Neural cell (in vitro differentiated cells): ENCODE results near the gene DAP. TPM values are rescaled to one million over a fixed set of nuclear protein-coding genes. Genes with fewer than 3 reads are reported as not detected.

Source experiments
- H2AFZ ChIP-seq: fragments of 200-600, 300-800 bp; sonication (generic), shearing (Covaris generic); 2 replicates; pipeline ENCODE4 v1.6.0; 2014; ENCODE audit warnings: low read depth, mild to moderate bottlenecking, antibody characterized with exemption, low read length, moderate library complexity
- H3F3A ChIP-seq: fragments of 200-600 bp; shearing (Covaris generic); 2 replicates; pipeline ENCODE4 v1.6.1; 2016; ENCODE audit warnings: mild to moderate bottlenecking, moderate library complexity, mixed read lengths, antibody characterized with exemption, low read length; ENCODE audit not compliant: insufficient read depth, poor library complexity, severe bottlenecking
- H3K27ac ChIP-seq: fragments of 200-600, 300-800 bp; sonication (generic), shearing (Covaris generic); 2 replicates; pipeline ENCODE4 v1.5.1; 2014; ENCODE audit warnings: mild to moderate bottlenecking, low read length, moderate library complexity
- H3K27me3 ChIP-seq: fragments of 300-800, 200-600 bp; sonication (generic), shearing (Covaris generic); 2 replicates; pipeline ENCODE4 v1.6.0; 2014; ENCODE audit warnings: mild to moderate bottlenecking, low read depth, low read length, moderate library complexity; ENCODE audit not compliant: insufficient read depth
- H3K36me3 ChIP-seq: fragments of 300-800, 200-600 bp; sonication (generic), shearing (Covaris generic); 2 replicates; pipeline ENCODE4 v1.5.1; 2014; ENCODE audit warnings: mild to moderate bottlenecking, antibody characterized with exemption, low read length, moderate library complexity; ENCODE audit not compliant: insufficient read depth
- H3K4me2 ChIP-seq: fragments of 300-800, 200-600 bp; sonication (generic), shearing (Covaris generic); 2 replicates; pipeline ENCODE4 v1.6.0; 2014; ENCODE audit warnings: mild to moderate bottlenecking, low read length
- H3K4me3 ChIP-seq: fragments of 300-800, 200-600 bp; sonication (generic), shearing (Covaris generic); 2 replicates; pipeline ENCODE4 v1.5.1; 2014; ENCODE audit warnings: mild to moderate bottlenecking, low read length, moderate library complexity
- H3K79me2 ChIP-seq: fragments of 200-600 bp; shearing (Covaris generic); replicated peaks from 2 replicates; pipeline ENCODE4 v1.6.0; 2014; ENCODE audit warnings: mild to moderate bottlenecking, low read length, moderate library complexity; ENCODE audit not compliant: insufficient read depth
- H3K9ac ChIP-seq: fragments of 300-800, 200-600 bp; sonication (generic), shearing (Covaris generic); 2 replicates; pipeline ENCODE4 v1.6.1; 2016; ENCODE audit warnings: mild to moderate bottlenecking, low read length, mixed read lengths
- H3K9me2 ChIP-seq: fragments of 200-600 bp; shearing (Covaris generic); 2 replicates; pipeline ENCODE4 v1.6.1; 2016; ENCODE audit warnings: mild to moderate bottlenecking, low read length, mixed read lengths; ENCODE audit not compliant: insufficient read depth
- H3K9me3 ChIP-seq: fragments of 200-600, 300-800 bp; sonication (generic), shearing (Covaris generic); 2 replicates; pipeline ENCODE4 v1.6.1; 2016; ENCODE audit warnings: mild to moderate bottlenecking, mixed run types, low read length, moderate library complexity, mixed read lengths
- H4K20me1 ChIP-seq: fragments of 200-600 bp; shearing (Covaris generic); 2 replicates; pipeline ENCODE4 v1.6.1; 2016; ENCODE audit warnings: mild to moderate bottlenecking, mixed run types; ENCODE audit not compliant: insufficient read depth
- EP300 ChIP-seq: fragments of 450-650 bp; conservative IDR thresholded peaks from 2 replicates; pipeline ENCODE4 v1.6.1; 2014; ENCODE audit warnings: antibody characterized with exemption, mild to moderate bottlenecking, moderate library complexity; ENCODE audit not compliant: poor library complexity, severe bottlenecking
- EZH2 ChIP-seq: fragments of 200-600, 300-800 bp; shearing (Covaris generic), sonication (generic); IDR thresholded peaks from 2 replicates; pipeline ENCODE4 v1.6.1; 2014; ENCODE audit warnings: antibody characterized with exemption, low read length, borderline replicate concordance, mild to moderate bottlenecking; ENCODE audit not compliant: insufficient read depth, poor library complexity, severe bottlenecking
- MXI1 ChIP-seq: fragments of 450-650 bp; conservative IDR thresholded peaks from 2 replicates; pipeline ENCODE4 v1.6.1; 2014; ENCODE audit warnings: antibody characterized with exemption, mild to moderate bottlenecking; ENCODE audit not compliant: poor library complexity, severe bottlenecking
- POLR2AphosphoS5 ChIP-seq: IDR thresholded peaks from 2 replicates; pipeline ENCODE4 v1.6.1; 2012
- RAD21 ChIP-seq: fragments of 450-650 bp; conservative IDR thresholded peaks from 2 replicates; pipeline ENCODE4 v1.6.1; 2014; ENCODE audit warnings: antibody characterized with exemption, mild to moderate bottlenecking, moderate library complexity
- REST ChIP-seq: IDR thresholded peaks from 2 replicates; pipeline ENCODE4 v1.6.1; 2012; ENCODE audit warnings: borderline replicate concordance
- SMC3 ChIP-seq: fragments of 450-650 bp; conservative IDR thresholded peaks from 2 replicates; pipeline ENCODE4 v1.6.1; 2014; ENCODE audit warnings: antibody characterized with exemption, mild to moderate bottlenecking, moderate library complexity; ENCODE audit not compliant: poor library complexity
- TAF1 ChIP-seq: IDR thresholded peaks from 2 replicates; pipeline ENCODE4 v1.6.1; 2012; ENCODE audit warnings: low read depth
- polyA plus RNA-seq: library from polyadenylated mRNA; depleted of rRNA; stranded (reverse); fragments of >200 nt; gene quantifications from 2 replicates; pipeline ENCODE4 v1.2.3, GENCODE V29; 2014
- TF ChIP-seq, protein P1 (sequence below): fragments of 450-650 bp; IDR thresholded peaks from 2 replicates; pipeline ENCODE4 v1.5.1; 2014; ENCODE audit warnings: antibody characterized with exemption, mild to moderate bottlenecking, moderate library complexity; ENCODE audit not compliant: poor library complexity, severe bottlenecking

The DAP gene
- polyA plus RNA-seq, 1 donor from 2014 or later: 9.3 TPM

DNA sequence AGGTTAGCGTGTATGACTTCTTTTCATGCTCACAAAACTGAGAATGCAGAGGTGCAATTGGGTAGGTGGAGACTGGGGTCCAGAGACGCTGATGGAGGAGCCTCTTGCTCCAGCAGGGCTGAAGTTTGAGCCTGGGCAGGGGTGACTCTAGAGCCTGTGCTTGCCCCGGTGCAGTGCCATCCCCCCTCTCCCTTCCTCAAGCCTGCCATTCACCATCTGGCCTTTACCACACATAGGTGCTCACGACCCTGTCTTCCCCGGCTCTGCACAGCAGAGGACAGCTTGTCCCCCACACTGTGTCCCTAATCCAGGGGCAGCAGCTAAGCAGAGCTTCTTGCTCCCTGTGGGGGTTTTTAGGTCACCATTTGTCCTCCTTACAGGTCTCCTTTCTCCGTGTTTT lies 86.5 kb downstream of the DAP start:
- Histone ChIP-seq H2AFZ (no peak overlapping the region), H3F3A (no peaks in the 10 kb centered on the region), H3K79me2 (no peaks in the 10 kb centered on the region), H3K9ac (no peak overlapping the region), H3K36me3 (no peaks in the 10 kb centered on the region), H3K9me2 (no peaks in the 10 kb centered on the region), H3K4me2 (no peak overlapping the region), H3K4me3 (no peak overlapping the region), H4K20me1 (no peaks in the 10 kb centered on the region), H3K9me3 (no peaks in the 10 kb centered on the region), H3K27ac (no peak overlapping the region), H3K27me3 (no peaks in the 10 kb centered on the region)
- TF ChIP-seq RAD21 (no peak), POLR2AphosphoS5 (no peak)

DNA sequence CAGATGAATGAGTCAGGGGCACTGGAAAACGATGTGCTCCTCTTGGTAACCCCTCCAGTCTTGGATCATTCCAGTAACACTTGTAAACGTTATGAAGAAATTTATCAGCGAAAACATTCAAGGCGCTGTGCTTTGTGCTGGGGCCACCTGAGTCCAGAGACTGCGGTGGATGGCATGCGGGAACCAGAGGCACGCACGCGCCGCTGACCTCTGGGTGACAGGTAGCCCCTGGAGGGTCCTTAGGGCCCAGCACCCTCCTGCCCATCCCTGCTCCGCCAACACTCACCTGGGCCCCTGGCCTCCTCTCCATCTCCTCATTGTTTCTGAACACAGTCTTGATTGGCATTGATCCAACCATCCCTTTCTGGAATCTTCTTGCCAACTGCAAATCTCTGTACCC lies 86.9 kb downstream of the DAP start:
- no peak overlapping the region for H3K4me2 ChIP-seq
- H3K9me2 ChIP-seq: no peaks in the 10 kb centered on the region
- no peaks in the 10 kb centered on the region for H3K9me3 ChIP-seq
- no peaks in the 10 kb centered on the region for H3K27me3 ChIP-seq
- no peak overlapping the region for H2AFZ ChIP-seq
- H4K20me1 ChIP-seq: no peaks in the 10 kb centered on the region
- H3K27ac ChIP-seq: no peak overlapping the region
- no peak overlapping the region for H3K4me3 ChIP-seq
- H3K79me2 ChIP-seq: no peaks in the 10 kb centered on the region
- H3K36me3 ChIP-seq: no peaks in the 10 kb centered on the region
- TF ChIP-seq REST: no peak
- no peak for TF ChIP-seq POLR2AphosphoS5
- TF ChIP-seq RAD21: no peak
- TF ChIP-seq, protein P1, sequence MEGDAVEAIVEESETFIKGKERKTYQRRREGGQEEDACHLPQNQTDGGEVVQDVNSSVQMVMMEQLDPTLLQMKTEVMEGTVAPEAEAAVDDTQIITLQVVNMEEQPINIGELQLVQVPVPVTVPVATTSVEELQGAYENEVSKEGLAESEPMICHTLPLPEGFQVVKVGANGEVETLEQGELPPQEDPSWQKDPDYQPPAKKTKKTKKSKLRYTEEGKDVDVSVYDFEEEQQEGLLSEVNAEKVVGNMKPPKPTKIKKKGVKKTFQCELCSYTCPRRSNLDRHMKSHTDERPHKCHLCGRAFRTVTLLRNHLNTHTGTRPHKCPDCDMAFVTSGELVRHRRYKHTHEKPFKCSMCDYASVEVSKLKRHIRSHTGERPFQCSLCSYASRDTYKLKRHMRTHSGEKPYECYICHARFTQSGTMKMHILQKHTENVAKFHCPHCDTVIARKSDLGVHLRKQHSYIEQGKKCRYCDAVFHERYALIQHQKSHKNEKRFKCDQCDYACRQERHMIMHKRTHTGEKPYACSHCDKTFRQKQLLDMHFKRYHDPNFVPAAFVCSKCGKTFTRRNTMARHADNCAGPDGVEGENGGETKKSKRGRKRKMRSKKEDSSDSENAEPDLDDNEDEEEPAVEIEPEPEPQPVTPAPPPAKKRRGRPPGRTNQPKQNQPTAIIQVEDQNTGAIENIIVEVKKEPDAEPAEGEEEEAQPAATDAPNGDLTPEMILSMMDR: no peak
- TF ChIP-seq TAF1: no peak
- no peak for TF ChIP-seq EP300
- no peak for TF ChIP-seq SMC3
- no peak for TF ChIP-seq MXI1
- TF ChIP-seq EZH2: no peak
- no peaks in the 10 kb centered on the region for H3F3A ChIP-seq
- no peak overlapping the region for H3K9ac ChIP-seq

- no peaks in the 10 kb centered on the region for H3K9me2 ChIP-seq
- H3K27me3 ChIP-seq: no peaks in the 10 kb centered on the region
- H3K27ac ChIP-seq: no peak overlapping the region
- H3K9ac ChIP-seq: no peak overlapping the region
- H3K36me3 ChIP-seq: no peaks in the 10 kb centered on the region
- no peak overlapping the region for H3K4me2 ChIP-seq
- H3F3A ChIP-seq: no peaks in the 10 kb centered on the region
- H3K4me3 ChIP-seq: no peak overlapping the region
- H3K79me2 ChIP-seq: no peaks in the 10 kb centered on the region
- H3K9me3 ChIP-seq: no peaks in the 10 kb centered on the region
- TF ChIP-seq POLR2AphosphoS5 (no peak), RAD21 (no peak), MXI1 (no peak), EP300 (no peak), REST (no peak), EZH2 (no peak), TAF1 (no peak), SMC3 (no peak)
- TF ChIP-seq, protein P1: no peak
- H2AFZ ChIP-seq: no peak overlapping the region
- H4K20me1 ChIP-seq: no peaks in the 10 kb centered on the region
These were observed 87.6 kb downstream of the DAP start for GRCh38 chr5:10673407-10673806.
